ENCODE results near the gene CHADL.
A peak's percentile ranks its signal among the peaks of the same experiment; 100 is the strongest.

Gene CHADL

GRCh38 chr22:41250127-41250526, 9.4 kb upstream of the CHADL start:
- H3K27me3 ChIP-seq: no peaks in the 10 kb centered on the region
- H3K36me3 ChIP-seq: peaks cover 93% of the 10 kb centered on the region
- H3K9me3 ChIP-seq: no peaks in the 10 kb centered on the region
- no peak for TF ChIP-seq CTCF (IDR thresholded peaks at IDR 0.05; ENCODE audit: low read depth, low read length)
- H3K4me3 ChIP-seq (ENCODE audit: low read depth, low read length): no peak overlapping the region
- no peak for DNase-seq
- no peaks in the 10 kb centered on the region for H3K4me1 ChIP-seq

- DNase-seq: no peak
- no peaks in the 10 kb centered on the region for H3K4me1 ChIP-seq
- H3K27me3 ChIP-seq: no peaks in the 10 kb centered on the region
- TF ChIP-seq CTCF (IDR thresholded peaks at IDR 0.05; ENCODE audit: low read depth, low read length): no peak
- no peaks in the 10 kb centered on the region for H3K9me3 ChIP-seq
- no peak overlapping the region for H3K4me3 ChIP-seq (ENCODE audit: low read depth, low read length)
- H3K36me3 ChIP-seq: peaks cover 89% of the 10 kb centered on the region
Observed at GRCh38 chr22:41249442-41249841, 8.7 kb upstream of the CHADL start.

- H3K27me3 ChIP-seq: no peaks in the 10 kb centered on the region
- H3K9me3 ChIP-seq: no peaks in the 10 kb centered on the region
- H3K4me3 ChIP-seq (ENCODE audit: low read depth, low read length): no peak overlapping the region
- H3K36me3 ChIP-seq: peaks cover 82% of the 10 kb centered on the region
- no peak for DNase-seq
- H3K4me1 ChIP-seq: no peaks in the 10 kb centered on the region
- TF ChIP-seq CTCF (IDR thresholded peaks at IDR 0.05; ENCODE audit: low read depth, low read length): no peak
Observed at GRCh38 chr22:41248758-41249157, 8.0 kb upstream of the CHADL start.

GRCh38 chr22:41248314-41248713, 7.6 kb upstream of the CHADL start:
- H3K4me3 ChIP-seq (ENCODE audit: low read depth, low read length): no peak overlapping the region
- DNase-seq: no peak
- no peaks in the 10 kb centered on the region for H3K9me3 ChIP-seq
- peaks cover 78% of the 10 kb centered on the region for H3K36me3 ChIP-seq
- no peaks in the 10 kb centered on the region for H3K4me1 ChIP-seq
- no peak for TF ChIP-seq CTCF (IDR thresholded peaks at IDR 0.05; ENCODE audit: low read depth, low read length)
- no peaks in the 10 kb centered on the region for H3K27me3 ChIP-seq

GRCh38 chr22:41247703-41248102, 7.0 kb upstream of the CHADL start:
- Histone ChIP-seq H3K36me3 (peaks cover 72% of the 10 kb centered on the region), H3K27me3 (no peaks in the 10 kb centered on the region), H3K4me3 (ENCODE audit: low read depth, low read length) (no peak overlapping the region), H3K4me1 (no peaks in the 10 kb centered on the region), H3K9me3 (no peaks in the 10 kb centered on the region)
- TF ChIP-seq CTCF (IDR thresholded peaks at IDR 0.05; ENCODE audit: low read depth, low read length): no peak
- no peak for DNase-seq

- DNase-seq: peak; percentile 53
- H3K9me3 ChIP-seq: no peaks in the 10 kb centered on the region
- no peaks in the 10 kb centered on the region for H3K27me3 ChIP-seq
- peak; percentile 38 for TF ChIP-seq CTCF (IDR thresholded peaks at IDR 0.05; ENCODE audit: low read depth, low read length)
- no peak overlapping the region for H3K4me3 ChIP-seq (ENCODE audit: low read depth, low read length)
- no peaks in the 10 kb centered on the region for H3K4me1 ChIP-seq
- H3K36me3 ChIP-seq: peaks cover 56% of the 10 kb centered on the region
Observed at GRCh38 chr22:41245917-41246499, 5.3 kb upstream of the CHADL start.

All from BE2C (cell line).